ENCODE data around the gene USP54.

USP54 gene

GRCh38 chr10:73467206-73467605, 123.9 kb downstream of the USP54 start:
- DNase-seq (ENCODE audit: low spot score), result no peak

- DNase-seq (ENCODE audit: low spot score), result no peak
Observed at GRCh38 chr10:73465978-73466726, 125.0 kb downstream of the USP54 start.

GRCh38 chr10:73460897-73461296, 130.2 kb downstream of the USP54 start:
- no peak for DNase-seq (ENCODE audit: low spot score)

- DNase-seq (ENCODE audit: low spot score), result no peak
Observed at GRCh38 chr10:73459683-73460314, 131.3 kb downstream of the USP54 start.

GRCh38 chr10:73456187-73456890, 134.8 kb downstream of the USP54 start:
- no peak for DNase-seq (ENCODE audit: low spot score)

- DNase-seq (ENCODE audit: low spot score), result no peak
Observed at GRCh38 chr10:73449113-73449512, 142.0 kb downstream of the USP54 start.

GRCh38 chr10:73448384-73448783, 142.8 kb downstream of the USP54 start:
- DNase-seq (ENCODE audit: low spot score), result no peak

All from D341Med (cell line).